Skin epidermis (tissue), 12 donors: Measurements from ENCODE around the gene F11.
"Not testable (repeated sequence)": the region's sequence is repeated elsewhere in the genome, so short reads cannot be mapped to it uniquely, and the experiment has no call there.

Experiments
- H3K27ac ChIP-seq, 21 experiments: fragments of 200-600 bp; sonication (generic) in 11 of 21; one replicate each; pipeline ENCODE4 v1.5.0; 2020; ENCODE audit warnings: mild to moderate bottlenecking in 3 of 21, inconsistent platforms in 2 of 21, moderate library complexity in 2 of 21
- H3K4me3 ChIP-seq, 7 experiments: fragments of 200-600 bp; sonication (generic) in 2 of 7; one replicate each; pipeline ENCODE4 v1.5.0; 2020; ENCODE audit warnings: inconsistent platforms in 2 of 7, mild to moderate bottlenecking in 2 of 7, moderate library complexity in 1 of 7

F11 gene

DNA sequence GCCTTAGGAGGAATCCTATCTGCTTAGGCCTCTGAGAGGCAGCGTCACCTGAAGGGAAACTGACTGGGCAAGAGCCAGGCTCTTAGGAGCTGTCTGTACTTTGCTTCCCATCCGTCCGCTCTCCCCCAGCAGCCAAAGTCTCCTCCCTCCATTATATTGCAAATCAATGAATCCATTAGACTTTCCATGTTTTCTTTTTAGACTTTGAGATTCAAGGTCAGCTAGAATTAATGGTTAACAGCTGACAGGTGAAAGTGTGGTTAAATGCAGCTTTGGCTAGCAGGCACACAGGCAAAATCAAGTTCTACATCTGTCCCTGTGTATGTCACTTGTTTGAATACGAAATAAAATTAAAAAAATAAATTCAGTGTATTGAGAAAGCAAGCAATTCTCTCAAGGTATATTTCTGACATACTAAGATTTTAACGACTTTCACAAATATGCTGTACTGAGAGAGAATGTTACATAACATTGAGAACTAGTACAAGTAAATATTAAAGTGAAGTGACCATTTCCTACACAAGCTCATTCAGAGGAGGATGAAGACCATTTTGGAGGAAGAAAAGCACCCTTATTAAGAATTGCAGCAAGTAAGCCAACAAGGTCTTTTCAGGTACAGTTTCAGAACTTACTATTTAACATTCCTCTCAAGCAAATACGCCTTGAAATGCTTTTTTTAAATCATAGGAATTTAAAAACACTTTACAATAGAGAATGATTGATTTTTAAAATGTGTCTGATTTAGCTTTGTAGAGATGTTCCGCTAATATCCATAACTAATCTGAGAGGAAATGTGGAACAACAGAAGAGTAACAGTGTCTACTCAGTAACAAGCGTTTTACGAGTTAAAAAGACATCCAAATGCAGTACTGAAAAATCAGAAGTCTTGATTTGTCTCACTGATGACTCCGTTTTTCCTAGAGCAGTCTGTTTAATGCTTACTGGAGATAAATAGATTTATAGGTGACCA is at the start of gene F11:
Gene F11 (plus strand): TSS at position 507 of the 970 bp plus-strand sequence. CDS start 948 bp downstream, outside the sequence.
- H3K27ac ChIP-seq = no peak within 1 kb of the TSS

DNA sequence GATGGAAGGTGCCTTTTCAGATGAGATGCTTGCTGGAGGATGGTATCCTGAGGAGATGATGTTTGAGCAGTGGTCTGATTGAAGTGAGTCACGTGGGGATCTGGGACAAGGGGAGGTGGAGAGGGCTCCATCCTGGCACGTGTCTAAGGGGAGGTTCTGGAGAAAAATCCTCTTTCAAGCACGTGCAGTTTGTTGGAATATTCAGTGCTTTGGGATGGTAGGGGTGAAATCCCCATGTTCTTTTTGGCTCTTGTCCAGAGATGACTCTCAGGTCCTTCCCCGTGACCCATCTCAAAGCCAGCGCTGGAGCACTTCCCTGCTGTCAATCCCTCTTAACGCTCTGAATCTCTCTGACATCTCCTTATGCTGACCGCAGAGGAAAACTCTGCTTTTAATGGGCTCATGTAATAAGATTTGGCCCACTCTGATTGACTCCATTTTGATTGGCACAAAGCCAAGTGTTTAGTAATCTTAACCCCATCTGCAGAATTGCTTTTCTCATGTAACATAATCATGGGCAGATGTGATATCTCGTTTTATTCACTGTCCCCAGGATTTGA is 49.4 kb upstream of the F11 start:
- Histone ChIP-seq H3K4me3 (no peak overlapping the region), H3K27ac (no peak overlapping the region)

More for the DNA sequence above, at the start of gene F11:
- H3K4me3 ChIP-seq = no peak within 1 kb of the TSS

GRCh38 chr4:186217733-186218293 is 48.2 kb upstream of the F11 start:
- no peak overlapping the region for H3K4me3 ChIP-seq
- no peak overlapping the region for H3K27ac ChIP-seq

DNA sequence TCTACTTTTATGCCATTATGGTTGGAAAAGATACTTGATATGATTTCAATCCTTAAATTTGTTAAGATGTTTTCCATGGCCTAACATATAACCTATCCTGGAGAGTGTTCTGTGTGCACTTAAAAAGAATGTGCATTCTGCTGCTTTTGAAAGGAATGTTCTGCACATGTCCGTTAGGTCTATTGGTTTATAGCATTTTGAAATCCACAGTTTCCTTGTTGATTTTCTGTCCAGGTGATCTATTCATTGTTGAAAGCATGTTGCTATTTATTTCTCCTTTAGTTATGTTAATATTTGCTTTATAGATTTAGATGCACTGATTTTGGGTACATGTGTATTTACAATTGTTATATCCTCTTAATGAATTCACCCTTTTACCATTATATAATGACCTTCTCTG is 44.4 kb upstream of the F11 start:
- Histone ChIP-seq H3K27ac (no peak overlapping the region), H3K4me3 (no peak overlapping the region)

DNA sequence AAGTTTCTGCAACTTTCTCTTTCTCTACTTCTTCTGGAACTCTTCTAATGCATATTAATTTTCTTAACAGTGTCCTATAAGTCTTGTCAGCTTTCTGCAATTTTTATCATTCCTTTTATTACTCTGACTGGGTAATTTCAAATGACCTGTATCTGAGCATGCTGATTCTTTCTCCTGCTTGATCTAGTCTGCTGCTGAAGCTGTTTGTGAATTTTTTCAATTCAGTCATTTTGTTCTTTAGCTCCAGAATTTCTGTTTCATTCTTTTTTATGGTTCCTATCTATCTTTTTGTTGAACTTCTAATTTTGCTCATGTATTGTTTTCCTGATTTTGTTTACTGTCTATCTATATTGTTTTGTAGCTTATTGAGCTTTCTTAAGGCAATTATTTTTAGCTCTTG is 40.1 kb upstream of the F11 start:
- H3K4me3 ChIP-seq = no peak overlapping the region
- H3K27ac ChIP-seq = no peak overlapping the region

DNA sequence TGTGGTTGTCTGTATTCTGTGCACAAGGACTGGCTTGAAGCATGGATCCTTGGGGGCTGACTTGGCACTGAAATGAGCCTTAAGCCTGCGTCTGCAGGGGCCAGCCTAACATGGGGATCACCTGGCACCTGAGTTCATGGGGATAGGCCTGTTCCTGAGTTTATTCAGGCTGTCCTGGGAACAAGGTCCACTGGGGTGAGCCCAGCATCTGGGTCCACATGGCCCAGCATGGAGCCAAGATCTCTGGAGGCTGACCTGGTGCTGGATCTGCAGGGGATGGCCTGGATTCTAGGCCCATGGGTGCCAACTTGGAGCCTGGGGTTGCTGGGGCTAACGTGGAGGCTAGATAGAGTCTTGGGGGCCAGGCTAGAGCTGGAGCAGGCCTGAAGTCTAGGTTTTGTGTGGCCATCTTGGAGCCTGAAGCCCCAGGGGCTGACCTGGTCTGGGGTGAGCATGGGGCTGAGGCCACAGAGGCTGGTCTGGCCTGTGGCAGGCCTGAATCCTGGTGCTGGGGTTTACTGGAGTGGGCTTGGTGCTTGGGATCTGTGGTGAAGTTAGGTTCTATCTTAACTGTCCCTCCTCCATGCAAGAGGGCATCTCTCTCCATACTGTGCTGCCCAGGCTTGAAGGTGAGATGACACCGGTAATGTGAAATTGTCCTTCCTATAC is 39.3 kb upstream of the F11 start:
- Histone ChIP-seq H3K4me3 (no peak overlapping the region), H3K27ac (no peak overlapping the region)

DNA sequence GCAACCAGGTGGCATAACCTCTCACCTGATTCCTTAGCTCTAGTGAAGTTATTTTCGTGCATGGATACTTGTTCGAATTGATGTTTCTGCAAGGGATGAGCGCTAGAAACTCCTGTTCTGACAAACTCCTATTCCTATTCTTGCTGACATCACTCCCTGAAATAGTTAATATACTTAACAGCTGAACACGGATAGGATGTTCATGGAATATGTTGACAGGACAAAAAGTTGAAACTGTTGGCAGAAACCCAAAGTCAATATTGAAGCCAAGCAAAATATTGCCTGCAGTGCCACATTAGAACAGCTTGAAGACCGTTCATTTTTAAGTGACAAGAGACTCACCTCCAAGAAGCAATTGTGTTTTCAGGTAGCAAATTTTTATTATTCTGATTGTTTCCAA is 38.8 kb upstream of the F11 start, which contains the start of gene KLKB1:
Gene KLKB1 (plus strand): TSS at position 287 of the 400 bp plus-strand sequence. CDS start 689 bp downstream, outside the sequence.
- no peak within 1 kb of the TSS for H3K4me3 ChIP-seq
- no peak within 1 kb of the TSS for H3K27ac ChIP-seq

DNA sequence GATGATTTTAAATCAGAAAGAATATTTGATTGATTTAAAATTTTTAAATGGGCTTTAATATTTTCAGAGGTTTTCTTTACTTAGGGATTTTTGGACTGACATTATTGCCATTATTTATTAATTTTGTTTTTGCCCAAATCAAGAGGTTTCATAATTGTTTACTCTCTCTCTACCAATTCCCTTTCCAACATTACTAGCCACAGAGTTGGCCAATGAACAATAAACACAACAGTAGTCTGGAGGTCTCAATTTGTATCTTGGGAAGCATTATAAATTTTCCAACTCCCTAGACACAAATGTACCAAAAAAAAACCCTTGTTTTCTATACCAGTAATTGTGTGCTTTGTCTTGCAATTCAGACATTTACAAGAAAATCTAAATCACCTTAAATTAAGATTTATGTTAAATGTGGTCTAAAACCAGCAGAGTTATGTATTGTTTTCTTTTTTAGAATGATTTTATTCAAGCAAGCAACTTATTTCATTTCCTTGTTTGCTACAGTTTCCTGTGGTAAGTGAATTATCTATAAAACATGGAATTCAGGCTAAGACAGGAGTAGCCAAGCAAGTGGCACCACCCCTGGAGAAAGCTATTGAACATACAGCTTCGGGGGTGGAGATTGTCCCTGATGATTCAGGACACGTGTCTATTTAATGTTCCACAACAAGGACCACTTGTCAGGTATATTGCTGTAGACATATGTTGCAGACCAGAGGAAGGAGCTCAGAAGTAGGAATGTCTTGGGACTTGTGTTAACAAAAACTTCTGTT is 38.1 kb upstream of the F11 start:
- H3K4me3 ChIP-seq = no peak overlapping the region
- H3K27ac ChIP-seq = no peak overlapping the region

DNA sequence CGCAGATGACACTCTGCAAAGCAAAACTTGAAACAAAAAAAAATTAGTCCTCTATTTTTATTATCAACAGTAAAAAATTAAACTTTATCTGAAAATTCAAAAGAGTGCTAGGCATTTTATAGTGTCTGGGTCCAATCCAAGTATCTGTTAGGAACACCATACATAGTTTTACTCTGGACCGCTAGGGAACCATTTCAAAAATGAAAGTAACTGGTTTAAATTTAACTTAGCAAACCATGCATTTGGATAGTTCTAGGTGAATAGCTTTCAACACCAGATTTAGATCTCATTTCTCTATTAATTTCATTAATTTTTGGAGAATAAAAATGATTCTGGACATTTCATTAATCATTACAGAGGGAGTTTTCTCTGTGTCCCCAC is 37.5 kb upstream of the F11 start:
- H3K27ac ChIP-seq = no peak overlapping the region
- no peak overlapping the region for H3K4me3 ChIP-seq

- H3K27ac ChIP-seq = no peak overlapping the region
- no peak overlapping the region for H3K4me3 ChIP-seq
These were observed 31.6 kb upstream of the F11 start for GRCh38 chr4:186234367-186234766.

DNA sequence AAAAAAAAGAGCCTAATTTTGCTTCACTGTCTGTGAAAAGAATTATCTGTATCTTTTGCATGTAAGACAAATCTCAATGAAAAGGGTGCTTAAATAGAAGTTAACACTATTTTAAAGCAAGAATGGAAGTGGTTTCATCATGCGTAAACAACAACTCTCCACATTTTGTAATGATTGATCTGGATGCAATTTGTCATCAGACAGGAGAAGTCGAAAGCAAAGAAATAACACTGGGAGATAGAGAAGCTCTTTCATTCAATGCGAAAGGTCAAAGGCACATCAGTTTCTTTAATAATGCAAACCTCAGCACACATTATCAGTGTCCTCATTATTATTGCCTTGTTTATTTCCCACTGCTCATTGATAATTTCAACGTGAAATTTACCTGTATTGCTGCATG is 29.9 kb upstream of the F11 start:
- H3K27ac ChIP-seq = no peak overlapping the region
- no peak overlapping the region for H3K4me3 ChIP-seq

- Histone ChIP-seq H3K27ac (no peak overlapping the region), H3K4me3 (no peak overlapping the region)
These were observed 25.5 kb upstream of the F11 start for GRCh38 chr4:186240452-186240847.

GRCh38 chr4:186240848-186241491 is 25.0 kb upstream of the F11 start:
- Histone ChIP-seq H3K27ac (no peak overlapping the region), H3K4me3 (no peak overlapping the region)

GRCh38 chr4:186241616-186242015 is 24.4 kb upstream of the F11 start:
- Histone ChIP-seq H3K27ac (no peak overlapping the region), H3K4me3 (no peak overlapping the region)

- not testable (repeated sequence) for H3K4me3 ChIP-seq, H3K27ac ChIP-seq
These were observed 24.0 kb upstream of the F11 start for GRCh38 chr4:186242031-186242430.

- H3K4me3 ChIP-seq = no peak overlapping the region
- H3K27ac ChIP-seq = no peak overlapping the region
These were observed 22.7 kb upstream of the F11 start for GRCh38 chr4:186243331-186243730.

- Histone ChIP-seq H3K27ac (no peak overlapping the region), H3K4me3 (no peak overlapping the region)
These were observed 21.2 kb upstream of the F11 start for GRCh38 chr4:186244835-186245234.

GRCh38 chr4:186247062-186247752 is 18.8 kb upstream of the F11 start:
- H3K27ac ChIP-seq, H3K4me3 ChIP-seq: not testable (repeated sequence)

DNA sequence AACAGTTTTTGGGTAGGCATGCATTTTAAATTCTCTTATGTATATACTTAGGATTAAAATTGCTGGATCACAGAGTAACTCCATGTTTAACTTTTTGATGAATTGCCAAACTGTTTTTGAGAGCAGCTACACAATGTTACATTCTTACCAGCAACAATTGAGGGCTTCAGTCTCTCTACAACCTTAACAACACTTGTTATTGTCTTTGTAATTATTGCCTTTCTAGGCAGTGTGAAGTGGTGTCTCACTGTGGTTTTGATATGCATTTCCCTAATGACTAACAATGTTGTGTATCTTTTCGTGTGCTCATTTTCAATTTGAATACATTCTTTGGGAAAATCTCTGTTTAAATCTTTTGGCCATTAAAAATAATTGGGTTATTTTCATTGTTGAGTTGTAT is 17.3 kb upstream of the F11 start:
- Histone ChIP-seq H3K4me3 (no peak overlapping the region), H3K27ac (no peak overlapping the region)
